PC-3 (cell line): ENCODE measurements around the gene ST3GAL4. TPM values are rescaled to one million over a fixed set of nuclear protein-coding genes. Genes with fewer than 3 reads are reported as not detected.

Source experiments
- ATAC-seq: fragments of 200-7000 bp; cut with Tn5 transposase; 2 replicates; pipeline ENCODE4 v1.9.1; 2020; ENCODE audit warnings: mild to moderate bottlenecking, moderate library complexity
- BruUV-seq: library from RNA; stranded (reverse); fragments of 400-500 nt; replicated peaks from 2 replicates; lab custom pipeline; 2021; lab: Mats Ljungman, UMichigan
- CTCF ChIA-PET: fragments of 300-600 bp; sonication (Branson Sonifier 250); formaldehyde crosslinking; loops from one replicate; lab custom pipeline; 2022; ENCODE audit warnings: antibody characterized with exemption; lab: Charles Lee
- POLR2A ChIA-PET: fragments of 300-600 bp; sonication (Branson Sonifier 250); formaldehyde crosslinking; loops from one replicate; lab custom pipeline; 2022; ENCODE audit warnings: antibody characterized with exemption; ENCODE audit not compliant: unreplicated experiment; lab: Charles Lee
- DNase-seq: peaks from one replicate; pipeline ENCODE4 v3.0.0-alpha.2; 2015
- H2AFZ ChIP-seq: fragments of 300-600 bp; sonication (generic); 2 replicates; pipeline ENCODE4 v1.6.0; 2016; ENCODE audit warnings: antibody characterized with exemption, low read length
- H3F3A ChIP-seq: fragments of 300-600 bp; sonication (generic); one replicate; pipeline ENCODE4 v1.6.0; 2017; ENCODE audit warnings: antibody characterized with exemption, low read length, control low read depth, mild to moderate bottlenecking; ENCODE audit not compliant: unreplicated experiment
- H3K27ac ChIP-seq: fragments of 300-600 bp; sonication (generic); 2 replicates; pipeline ENCODE4 v1.5.1; 2016; ENCODE audit warnings: mild to moderate bottlenecking, low read length
- H3K27me3 ChIP-seq: fragments of 300-600 bp; sonication (generic); 2 replicates; pipeline ENCODE4 v1.6.1; 2016; ENCODE audit warnings: low read length, mixed read lengths
- H3K36me3 ChIP-seq: fragments of 300-600 bp; sonication (generic); 2 replicates; pipeline ENCODE4 v1.6.1; 2016; ENCODE audit warnings: low read depth, mixed run types, low read length, mixed read lengths
- H3K4me1 ChIP-seq: fragments of 300-600 bp; sonication (generic); 2 replicates; pipeline ENCODE4 v1.5.1; 2016; ENCODE audit warnings: low read length; ENCODE audit not compliant: insufficient read depth
- H3K4me2 ChIP-seq: fragments of 300-600 bp; sonication (generic); 2 replicates; pipeline ENCODE4 v1.6.0; 2016; ENCODE audit warnings: low read length
- H3K4me3 ChIP-seq: fragments of 300-600 bp; sonication (generic); 2 replicates; pipeline ENCODE4 v1.5.1; 2016; ENCODE audit warnings: mild to moderate bottlenecking, low read length, mixed read lengths
- H3K79me2 ChIP-seq: fragments of 300-600 bp; sonication (generic); 2 replicates; pipeline ENCODE4 v1.6.1; 2017; ENCODE audit warnings: low read length, mixed read lengths
- H3K9ac ChIP-seq: fragments of 300-600 bp; sonication (generic); 2 replicates; pipeline ENCODE4 v1.6.0; 2016; ENCODE audit warnings: mild to moderate bottlenecking, low read length
- H3K9me2 ChIP-seq: fragments of 300-600 bp; sonication (generic); replicated peaks from 2 replicates; pipeline ENCODE4 v1.6.1; 2016; ENCODE audit warnings: mixed run types, low read length, mixed read lengths
- H3K9me3 ChIP-seq: fragments of 300-600 bp; sonication (generic); 2 replicates; pipeline ENCODE4 v1.6.1; 2016; ENCODE audit warnings: low read length, mixed read lengths
- H4K20me1 ChIP-seq: fragments of 300-600 bp; sonication (generic); 2 replicates; pipeline ENCODE4 v1.6.1; 2016; ENCODE audit warnings: low read length, mixed read lengths
- EZH2 ChIP-seq: fragments of 300-600 bp; sonication (generic); IDR thresholded peaks from one replicate; pipeline ENCODE4 v1.6.1; 2017; ENCODE audit warnings: antibody characterized with exemption, mild to moderate bottlenecking, low read length; ENCODE audit not compliant: unreplicated experiment
- EZH2phosphoT487 ChIP-seq: fragments of 300-600 bp; sonication (generic); IDR thresholded peaks from 2 replicates; pipeline ENCODE4 v1.6.1; 2018; ENCODE audit warnings: mild to moderate bottlenecking, antibody characterized with exemption, low read length, borderline replicate concordance
- intact Hi-C: fragments of 100-400 bp; cut with micrococcal nuclease; formaldehyde crosslinking; loops from 2 replicates; pipeline ENCODE4 v1.9.0; 2023
- total RNA-seq: library from RNA; depleted of rRNA; stranded (reverse); fragments of >200 nt; gene quantifications from 2 replicates; pipeline ENCODE4 v1.2.3, GENCODE V29; 2014
- TF ChIP-seq, protein P1 (sequence below): fragments of 300-600 bp; sonication (generic); conservative IDR thresholded peaks from 2 replicates; pipeline ENCODE4 v1.5.1; 2017; ENCODE audit warnings: antibody characterized with exemption, low read depth, mild to moderate bottlenecking, low read length

The ST3GAL4 gene
- total RNA-seq, 1 experiment from 2014 or later: 126 TPM

DNA sequence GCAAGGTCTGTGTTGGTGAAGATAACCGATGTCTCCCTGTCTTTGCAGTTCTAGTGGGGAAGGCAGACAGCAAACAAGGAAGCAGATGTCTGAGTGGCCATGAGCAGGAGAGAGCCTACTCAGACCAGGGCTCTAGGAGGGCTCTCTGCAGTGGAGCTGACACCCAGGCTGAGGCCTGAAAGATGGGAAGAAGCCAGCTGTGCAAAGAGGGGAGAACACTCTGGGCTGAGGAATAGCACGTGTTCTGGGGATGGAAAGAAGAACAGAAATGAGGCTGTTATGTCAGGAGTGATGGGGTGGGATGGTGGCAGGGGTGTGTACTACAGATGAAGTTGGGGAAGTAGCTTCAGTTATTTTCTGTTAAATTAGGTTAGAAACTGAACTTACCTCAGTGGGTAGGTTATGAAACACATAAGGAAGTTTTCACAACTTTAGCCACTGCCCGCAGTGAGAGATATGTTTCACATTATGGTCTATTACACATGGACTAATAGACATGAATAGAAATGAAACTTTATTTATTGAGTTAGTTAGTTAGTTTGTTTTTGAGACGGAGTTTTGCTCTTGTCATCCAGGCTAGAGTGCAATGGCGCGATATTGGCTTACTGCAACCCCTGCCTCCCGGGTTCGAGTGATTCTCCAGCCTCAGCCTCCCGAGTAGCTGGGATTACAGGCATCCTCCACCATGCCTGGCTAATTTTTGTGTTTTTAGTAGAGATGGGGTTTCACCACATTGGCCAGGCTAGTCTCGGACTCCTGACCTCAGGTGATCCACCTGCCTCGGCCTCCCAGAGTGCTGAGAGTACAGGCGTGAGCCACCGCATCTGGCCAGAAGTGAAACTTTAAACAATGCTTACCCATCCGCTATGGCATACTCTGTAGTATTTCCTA is 43.8 kb upstream of the ST3GAL4 start:
- Histone ChIP-seq H3K27me3 (no peaks in the 10 kb centered on the region), H3K27ac (0 out of 2 replicates have a peak overlapping the region, but pooled peaks have one; percentile 1), H3K9me2 (no peaks in the 10 kb centered on the region), H3K9me3 (no peaks in the 10 kb centered on the region), H3F3A (no peaks in the 10 kb centered on the region), H4K20me1 (no peaks in the 10 kb centered on the region), H3K9ac (no peak overlapping the region), H3K36me3 (peaks cover 19% of the 10 kb centered on the region), H3K4me2 (no peak overlapping the region), H3K79me2 (peaks cover 13% of the 10 kb centered on the region), H3K4me1 (peaks cover 29% of the 10 kb centered on the region), H2AFZ (no peak overlapping the region), H3K4me3 (no peak overlapping the region)
- POLR2A ChIA-PET: no interaction called here
- intact Hi-C loops: loop anchor here (2.0 to 5.0 kb wide), 4 partner anchors 41 to 1036 kb away; no protein-coding TSS in a partner anchor
- CTCF ChIA-PET: interaction anchor here (0.5 to 1.6 kb wide), 2 partner anchors 12 to 169 kb away, joined by 4 to 25 read pairs; no protein-coding TSS in a partner anchor
- no TSS peak for BruUV-seq
- TF ChIP-seq EZH2phosphoT487 (no peak), EZH2 (no peak)
- TF ChIP-seq, protein P1, sequence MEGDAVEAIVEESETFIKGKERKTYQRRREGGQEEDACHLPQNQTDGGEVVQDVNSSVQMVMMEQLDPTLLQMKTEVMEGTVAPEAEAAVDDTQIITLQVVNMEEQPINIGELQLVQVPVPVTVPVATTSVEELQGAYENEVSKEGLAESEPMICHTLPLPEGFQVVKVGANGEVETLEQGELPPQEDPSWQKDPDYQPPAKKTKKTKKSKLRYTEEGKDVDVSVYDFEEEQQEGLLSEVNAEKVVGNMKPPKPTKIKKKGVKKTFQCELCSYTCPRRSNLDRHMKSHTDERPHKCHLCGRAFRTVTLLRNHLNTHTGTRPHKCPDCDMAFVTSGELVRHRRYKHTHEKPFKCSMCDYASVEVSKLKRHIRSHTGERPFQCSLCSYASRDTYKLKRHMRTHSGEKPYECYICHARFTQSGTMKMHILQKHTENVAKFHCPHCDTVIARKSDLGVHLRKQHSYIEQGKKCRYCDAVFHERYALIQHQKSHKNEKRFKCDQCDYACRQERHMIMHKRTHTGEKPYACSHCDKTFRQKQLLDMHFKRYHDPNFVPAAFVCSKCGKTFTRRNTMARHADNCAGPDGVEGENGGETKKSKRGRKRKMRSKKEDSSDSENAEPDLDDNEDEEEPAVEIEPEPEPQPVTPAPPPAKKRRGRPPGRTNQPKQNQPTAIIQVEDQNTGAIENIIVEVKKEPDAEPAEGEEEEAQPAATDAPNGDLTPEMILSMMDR: no peak
- ATAC-seq (no peak), DNase-seq (no peak)

DNA sequence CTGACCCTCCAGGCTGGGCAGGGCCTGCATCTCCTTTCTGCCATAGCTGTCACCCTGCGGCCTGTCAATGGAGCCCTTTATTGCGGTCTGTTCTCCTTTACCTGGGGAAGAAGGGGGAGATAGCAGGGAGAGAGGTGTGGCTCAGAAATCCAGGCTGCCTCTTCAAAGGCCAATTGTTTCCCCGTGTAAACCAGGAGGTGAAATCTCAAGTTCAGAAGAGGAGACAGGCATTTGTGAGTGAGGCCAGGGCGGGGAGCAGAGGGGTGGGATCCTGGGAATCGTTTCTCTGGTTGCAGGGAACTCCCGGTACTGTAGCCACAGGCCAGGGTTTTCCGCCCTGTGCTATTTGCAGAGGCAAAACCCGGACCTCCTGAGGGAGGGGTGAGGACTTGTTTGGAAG is 42.5 kb upstream of the ST3GAL4 start:
- no peak overlapping the region for H3K4me3 ChIP-seq
- peaks cover 19% of the 10 kb centered on the region for H3K36me3 ChIP-seq
- ATAC-seq: no peak
- H2AFZ ChIP-seq: no peak overlapping the region
- H3F3A ChIP-seq: no peaks in the 10 kb centered on the region
- TF ChIP-seq EZH2phosphoT487: no peak
- TF ChIP-seq, protein P1: no peak
- TF ChIP-seq EZH2: no peak
- H3K4me2 ChIP-seq: peak overlapping the region; percentile 37
- H3K9me2 ChIP-seq: no peaks in the 10 kb centered on the region
- BruUV-seq: no TSS peak
- intact Hi-C loops: loop anchor here (5.0 kb wide), 3 partner anchors 39 to 1034 kb away; no protein-coding TSS in a partner anchor
- H3K9ac ChIP-seq: peak overlapping the region; percentile 10; the same call in 1 of the 2 replicates
- peaks cover 15% of the 10 kb centered on the region for H3K79me2 ChIP-seq
- H3K27me3 ChIP-seq: no peaks in the 10 kb centered on the region
- POLR2A ChIA-PET: no interaction called here
- DNase-seq: no peak
- H3K9me3 ChIP-seq: no peaks in the 10 kb centered on the region
- peaks cover 31% of the 10 kb centered on the region for H3K4me1 ChIP-seq
- H4K20me1 ChIP-seq: no peaks in the 10 kb centered on the region
- peak overlapping the region; percentile 57 for H3K27ac ChIP-seq
- CTCF ChIA-PET: interaction anchor here (0.7 kb wide), 1 partner anchor 46 kb away, joined by 3 read pairs; no protein-coding TSS in a partner anchor
